HCT116 (cell line): Measurements from ENCODE around the gene KCNC2. TPM values are rescaled to one million over a fixed set of nuclear protein-coding genes. Genes with fewer than 3 reads are reported as not detected.

ENCODE experiments used
- ATAC-seq: fragments of 200-7000 bp; cut with Tn5 transposase; 2 replicates; pipeline ENCODE4 v1.9.1; 2020; ENCODE audit warnings: mild to moderate bottlenecking, moderate library complexity
- BruUV-seq: library from RNA; stranded (reverse); fragments of 400-500 nt; replicated peaks from 2 replicates; lab custom pipeline; 2021; lab: Mats Ljungman, UMichigan
- CTCF ChIA-PET: fragments of 300-600 bp; sonication (Branson Sonifier 250); formaldehyde crosslinking; loops from one replicate; lab custom pipeline; 2021; ENCODE audit warnings: antibody characterized with exemption; lab: Charles Lee
- POLR2A ChIA-PET: fragments of 300-600, 350-600 bp; sonication (Branson Sonifier 250); formaldehyde crosslinking; loops from one replicate; lab custom pipeline; 2021; ENCODE audit warnings: antibody characterized with exemption; lab: Charles Lee
- RAD21 ChIA-PET, 2 experiments: fragments of 300-600 bp; sonication (Branson Sonifier 250); formaldehyde crosslinking; loops; one replicate each; lab custom pipeline; 2023; ENCODE audit warnings: low total read pairs in 2 of 2; ENCODE audit not compliant: uncharacterized antibody in 2 of 2, unreplicated experiment in 2 of 2, low non-redundant PET in 1 of 2; lab: Charles Lee
- DNase-seq: peaks from one replicate; pipeline ENCODE4 v3.0.0-alpha.2; 2010; ENCODE audit warnings: low read depth, low spot score
- H2AFZ ChIP-seq: fragments of 200-600 bp; shearing (Covaris generic), sonication (generic); 2 replicates; pipeline ENCODE4 v1.6.1; 2017; ENCODE audit warnings: low read depth, mixed run types, mixed read lengths, antibody characterized with exemption, low read length; ENCODE audit not compliant: poor library complexity, severe bottlenecking
- H3K27ac ChIP-seq: 2 replicates; pipeline ENCODE4 v1.5.1; 2012; ENCODE audit warnings: low read depth, low read length
- H3K27me3 ChIP-seq: fragments of 200-600 bp; sonication (generic); 2 replicates; pipeline ENCODE4 v1.6.1; 2016; ENCODE audit warnings: mixed run types, low read length, mixed read lengths; ENCODE audit not compliant: insufficient read depth
- H3K36me3 ChIP-seq, 2 experiments: fragments of 200-500 bp in 1 of 2; fragments of 200-600 bp in 1 of 2; sonication (Bioruptor generic) in 1 of 2; sonication (generic) in 1 of 2; 2 replicates each; pipeline versions ENCODE4 v1.5.1 to v1.6.1; 2014 to 2016; ENCODE audit warnings: low read length in 2 of 2, inconsistent platforms in 1 of 2, mixed read lengths in 1 of 2, mixed run types in 1 of 2; ENCODE audit not compliant: insufficient read depth in 2 of 2, control insufficient read depth in 1 of 2
- H3K4me1 ChIP-seq, 2 experiments: fragments of 200-600 bp in 1 of 2; sonication (generic) in 1 of 2; 2 replicates each; pipeline versions ENCODE4 v1.5.1 to v1.6.1; 2012 to 2017; ENCODE audit warnings: low read length in 2 of 2, inconsistent platforms in 1 of 2, mild to moderate bottlenecking in 1 of 2, mixed read lengths in 1 of 2, mixed run types in 1 of 2, moderate library complexity in 1 of 2; ENCODE audit not compliant: insufficient read depth in 2 of 2, control insufficient read depth in 1 of 2
- H3K4me2 ChIP-seq: fragments of 200-600 bp; sonication (generic); 2 replicates; pipeline ENCODE4 v1.6.1; 2017; ENCODE audit warnings: mixed run types, low read length, mixed read lengths
- H3K4me3 ChIP-seq, 2 experiments: fragments of 200-600 bp in 1 of 2; sonication (generic) in 1 of 2; replicated peaks in 1 of 2; 2 replicates each; pipeline ENCODE4 v1.5.1; 2011 to 2016; ENCODE audit warnings: low read length in 2 of 2, control low read depth in 1 of 2, low read depth in 1 of 2, mild to moderate bottlenecking in 1 of 2, mixed read lengths in 1 of 2, mixed run types in 1 of 2
- H3K79me2 ChIP-seq: fragments of 200-600 bp; sonication (generic); 2 replicates; pipeline ENCODE4 v1.6.1; 2017; ENCODE audit warnings: mild to moderate bottlenecking, mixed run types, low read length, moderate library complexity, mixed read lengths; ENCODE audit not compliant: insufficient read depth
- H3K9ac ChIP-seq: fragments of 200-600 bp; sonication (generic); 2 replicates; pipeline ENCODE4 v1.6.1; 2016; ENCODE audit warnings: low read length, mixed read lengths
- H3K9me2 ChIP-seq: fragments of 200-600 bp; sonication (generic), shearing (Covaris generic); 2 replicates; pipeline ENCODE4 v1.6.1; 2017; ENCODE audit warnings: mixed run types, mild to moderate bottlenecking, moderate library complexity; ENCODE audit not compliant: insufficient read depth
- H3K9me3 ChIP-seq, 2 experiments: fragments of 200-500 bp in 1 of 2; fragments of 200-600 bp in 1 of 2; sonication (Bioruptor generic) in 1 of 2; sonication (generic) in 1 of 2; 2 replicates each; pipeline ENCODE4 v1.6.1; 2014 to 2017; ENCODE audit warnings: low read length in 2 of 2, mixed read lengths in 2 of 2, inconsistent platforms in 1 of 2, low read depth in 1 of 2, mild to moderate bottlenecking in 1 of 2, mixed run types in 1 of 2, moderate library complexity in 1 of 2; ENCODE audit not compliant: control insufficient read depth in 1 of 2, insufficient read depth in 1 of 2
- H4K20me1 ChIP-seq: fragments of 200-600 bp; sonication (generic), shearing (Covaris generic); 2 replicates; pipeline ENCODE4 v1.6.1; 2017; ENCODE audit warnings: mixed run types, mild to moderate bottlenecking, moderate library complexity; ENCODE audit not compliant: insufficient read depth
- CBX3 ChIP-seq: IDR thresholded peaks from 2 replicates; pipeline ENCODE4 v1.6.1; 2012; ENCODE audit warnings: low read depth
- CTCF ChIP-seq, 3 experiments: fragments of 200-600 bp in 1 of 3; sonication (generic) in 1 of 3; IDR thresholded peaks in 2 of 3; conservative IDR thresholded peaks in 1 of 3; 2 replicates each; pipeline ENCODE4 v1.5.1; 2012 to 2017; ENCODE audit warnings: low read depth in 2 of 3, low read length in 2 of 3, antibody characterized with exemption in 1 of 3, borderline replicate concordance in 1 of 3, control low read depth in 1 of 3, mild to moderate bottlenecking in 1 of 3, mixed read lengths in 1 of 3, mixed run types in 1 of 3, moderate library complexity in 1 of 3; ENCODE audit not compliant: insufficient read depth in 1 of 3
- ELF1 ChIP-seq: IDR thresholded peaks from 2 replicates; pipeline ENCODE4 v1.6.1; 2012; ENCODE audit warnings: low read depth, borderline replicate concordance
- EZH2 ChIP-seq: fragments of 200-600 bp; sonication (generic); IDR thresholded peaks from 2 replicates; pipeline ENCODE4 v1.6.1; 2017; ENCODE audit warnings: antibody characterized with exemption, mixed run types
- EZH2phosphoT487 ChIP-seq: fragments of 200-600 bp; IDR thresholded peaks from 2 replicates; pipeline ENCODE4 v1.6.1; 2018; ENCODE audit warnings: antibody characterized with exemption, borderline replicate concordance
- FOSL1 ChIP-seq: IDR thresholded peaks from 2 replicates; pipeline ENCODE4 v1.6.1; 2012; ENCODE audit warnings: low read depth
- JUND ChIP-seq: IDR thresholded peaks from 2 replicates; pipeline ENCODE4 v1.6.1; 2012
- POLR2A ChIP-seq: IDR thresholded peaks from 2 replicates; pipeline ENCODE4 v1.7.0; 2011; ENCODE audit warnings: borderline replicate concordance; ENCODE audit not compliant: insufficient read depth, insufficient read length; ENCODE audit errors: extremely low read depth
- SIN3A ChIP-seq: IDR thresholded peaks from 2 replicates; pipeline ENCODE4 v1.6.1; 2012; ENCODE audit warnings: low read depth
- SRF ChIP-seq: IDR thresholded peaks from 2 replicates; pipeline ENCODE4 v1.6.1; 2012; ENCODE audit warnings: low read depth
- YY1 ChIP-seq: IDR thresholded peaks from 2 replicates; pipeline ENCODE4 v1.6.1; 2011; ENCODE audit warnings: low read length, low read depth, moderate library complexity, mild to moderate bottlenecking; ENCODE audit not compliant: insufficient replicate concordance; ENCODE audit errors: extremely low read depth
- ZNF274 ChIP-seq: fragments of 200-500 bp; sonication (Bioruptor generic); IDR thresholded peaks from 2 replicates; pipeline ENCODE4 v1.6.1; 2014; ENCODE audit warnings: mild to moderate bottlenecking, low read depth, low read length, inconsistent platforms
- intact Hi-C: fragments of 100-400 bp; cut with micrococcal nuclease; formaldehyde crosslinking; loops from 2 replicates; pipeline ENCODE4 v1.10.0; 2022
- total RNA-seq: library from RNA; stranded (reverse); gene quantifications from one replicate; pipeline ENCODE4 v1.2.1, GENCODE V29; 2021; ENCODE audit not compliant: unreplicated experiment
- TF ChIP-seq, protein P1 (sequence below): IDR thresholded peaks from 2 replicates; pipeline ENCODE4 v1.6.1; 2012; ENCODE audit warnings: low read depth
- TF ChIP-seq, protein P2 (sequence below): IDR thresholded peaks from 2 replicates; pipeline ENCODE4 v1.6.1; 2012

KCNC2 gene
- total RNA-seq, 1 experiment from 2014 or later = not detected

DNA sequence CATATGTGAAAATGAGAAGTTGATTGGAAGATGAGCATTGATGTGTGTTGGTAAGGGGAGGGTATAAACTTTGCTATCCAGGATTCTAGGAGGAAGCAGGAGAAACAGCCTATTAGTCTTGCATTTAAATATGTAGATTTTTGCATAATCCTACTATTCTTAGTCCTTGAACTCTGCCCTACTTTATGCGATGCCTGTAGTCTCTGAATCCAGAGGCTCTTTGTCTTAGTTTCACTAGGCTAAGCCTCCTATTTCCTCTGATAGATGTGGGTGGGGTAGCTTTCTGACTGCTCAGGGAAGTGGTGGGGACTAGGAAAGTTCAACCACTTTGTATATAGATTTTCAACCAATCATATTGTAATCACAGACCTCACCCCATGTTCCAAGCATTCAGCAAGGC, 49.5 kb upstream of the KCNC2 start:
- H3K4me1 ChIP-seq = no peaks in the 10 kb centered on the region
- H3K4me3 ChIP-seq = no peak overlapping the region
- ChIA-PET RAD21 (no interaction called here), POLR2A (no interaction called here), CTCF (no interaction called here)
- H3K27me3 ChIP-seq = no peaks in the 10 kb centered on the region
- intact Hi-C loops = no loop called here
- no peak for ATAC-seq
- H4K20me1 ChIP-seq = no peaks in the 10 kb centered on the region
- no peaks in the 10 kb centered on the region for H3K9me2 ChIP-seq
- no peak overlapping the region for H3K27ac ChIP-seq
- no peaks in the 10 kb centered on the region for H3K9me3 ChIP-seq
- H3K9ac ChIP-seq = no peak overlapping the region
- BruUV-seq = no TSS peak
- H2AFZ ChIP-seq = no peak overlapping the region
- H3K4me2 ChIP-seq = no peak overlapping the region
- TF ChIP-seq EZH2 = no peak
- TF ChIP-seq, protein P1, sequence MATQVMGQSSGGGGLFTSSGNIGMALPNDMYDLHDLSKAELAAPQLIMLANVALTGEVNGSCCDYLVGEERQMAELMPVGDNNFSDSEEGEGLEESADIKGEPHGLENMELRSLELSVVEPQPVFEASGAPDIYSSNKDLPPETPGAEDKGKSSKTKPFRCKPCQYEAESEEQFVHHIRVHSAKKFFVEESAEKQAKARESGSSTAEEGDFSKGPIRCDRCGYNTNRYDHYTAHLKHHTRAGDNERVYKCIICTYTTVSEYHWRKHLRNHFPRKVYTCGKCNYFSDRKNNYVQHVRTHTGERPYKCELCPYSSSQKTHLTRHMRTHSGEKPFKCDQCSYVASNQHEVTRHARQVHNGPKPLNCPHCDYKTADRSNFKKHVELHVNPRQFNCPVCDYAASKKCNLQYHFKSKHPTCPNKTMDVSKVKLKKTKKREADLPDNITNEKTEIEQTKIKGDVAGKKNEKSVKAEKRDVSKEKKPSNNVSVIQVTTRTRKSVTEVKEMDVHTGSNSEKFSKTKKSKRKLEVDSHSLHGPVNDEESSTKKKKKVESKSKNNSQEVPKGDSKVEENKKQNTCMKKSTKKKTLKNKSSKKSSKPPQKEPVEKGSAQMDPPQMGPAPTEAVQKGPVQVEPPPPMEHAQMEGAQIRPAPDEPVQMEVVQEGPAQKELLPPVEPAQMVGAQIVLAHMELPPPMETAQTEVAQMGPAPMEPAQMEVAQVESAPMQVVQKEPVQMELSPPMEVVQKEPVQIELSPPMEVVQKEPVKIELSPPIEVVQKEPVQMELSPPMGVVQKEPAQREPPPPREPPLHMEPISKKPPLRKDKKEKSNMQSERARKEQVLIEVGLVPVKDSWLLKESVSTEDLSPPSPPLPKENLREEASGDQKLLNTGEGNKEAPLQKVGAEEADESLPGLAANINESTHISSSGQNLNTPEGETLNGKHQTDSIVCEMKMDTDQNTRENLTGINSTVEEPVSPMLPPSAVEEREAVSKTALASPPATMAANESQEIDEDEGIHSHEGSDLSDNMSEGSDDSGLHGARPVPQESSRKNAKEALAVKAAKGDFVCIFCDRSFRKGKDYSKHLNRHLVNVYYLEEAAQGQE = no peak
- TF ChIP-seq CTCF (IDR thresholded peaks at IDR 0.05 in 2 of 3, conservative IDR thresholded peaks at IDR 0.05 in 1 of 3; ENCODE audit: borderline replicate concordance in 1 of 3, insufficient read depth in 1 of 3, low read depth in 2 of 3, low read length in 2 of 3) = no peak
- no peak for TF ChIP-seq CBX3
- no peak for TF ChIP-seq FOSL1
- no peak for TF ChIP-seq ZNF274
- no peak for TF ChIP-seq JUND
- TF ChIP-seq EZH2phosphoT487 = no peak
- TF ChIP-seq ELF1 = no peak
- TF ChIP-seq POLR2A = no peak
- TF ChIP-seq YY1 = no peak
- no peak for TF ChIP-seq SRF
- no peak for TF ChIP-seq SIN3A
- TF ChIP-seq, protein P2, sequence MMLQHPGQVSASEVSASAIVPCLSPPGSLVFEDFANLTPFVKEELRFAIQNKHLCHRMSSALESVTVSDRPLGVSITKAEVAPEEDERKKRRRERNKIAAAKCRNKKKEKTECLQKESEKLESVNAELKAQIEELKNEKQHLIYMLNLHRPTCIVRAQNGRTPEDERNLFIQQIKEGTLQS = no peak
- H3K36me3 ChIP-seq = no peaks in the 10 kb centered on the region
- no peaks in the 10 kb centered on the region for H3K79me2 ChIP-seq
- no peak for DNase-seq
